GM21786 (cell line): ENCODE results near the gene EVI2B.
"Not testable (repeated sequence)": the region's sequence is repeated elsewhere in the genome, so short reads cannot be mapped to it uniquely, and the experiment has no call there.

Experiments
- ATAC-seq: cut with Tn5 transposase; IDR thresholded peaks from one replicate; pipeline ENCODE4 v1.9.1; 2021; ENCODE audit not compliant: unreplicated experiment

EVI2B gene, protein sequence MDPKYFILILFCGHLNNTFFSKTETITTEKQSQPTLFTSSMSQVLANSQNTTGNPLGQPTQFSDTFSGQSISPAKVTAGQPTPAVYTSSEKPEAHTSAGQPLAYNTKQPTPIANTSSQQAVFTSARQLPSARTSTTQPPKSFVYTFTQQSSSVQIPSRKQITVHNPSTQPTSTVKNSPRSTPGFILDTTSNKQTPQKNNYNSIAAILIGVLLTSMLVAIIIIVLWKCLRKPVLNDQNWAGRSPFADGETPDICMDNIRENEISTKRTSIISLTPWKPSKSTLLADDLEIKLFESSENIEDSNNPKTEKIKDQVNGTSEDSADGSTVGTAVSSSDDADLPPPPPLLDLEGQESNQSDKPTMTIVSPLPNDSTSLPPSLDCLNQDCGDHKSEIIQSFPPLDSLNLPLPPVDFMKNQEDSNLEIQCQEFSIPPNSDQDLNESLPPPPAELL

DNA sequence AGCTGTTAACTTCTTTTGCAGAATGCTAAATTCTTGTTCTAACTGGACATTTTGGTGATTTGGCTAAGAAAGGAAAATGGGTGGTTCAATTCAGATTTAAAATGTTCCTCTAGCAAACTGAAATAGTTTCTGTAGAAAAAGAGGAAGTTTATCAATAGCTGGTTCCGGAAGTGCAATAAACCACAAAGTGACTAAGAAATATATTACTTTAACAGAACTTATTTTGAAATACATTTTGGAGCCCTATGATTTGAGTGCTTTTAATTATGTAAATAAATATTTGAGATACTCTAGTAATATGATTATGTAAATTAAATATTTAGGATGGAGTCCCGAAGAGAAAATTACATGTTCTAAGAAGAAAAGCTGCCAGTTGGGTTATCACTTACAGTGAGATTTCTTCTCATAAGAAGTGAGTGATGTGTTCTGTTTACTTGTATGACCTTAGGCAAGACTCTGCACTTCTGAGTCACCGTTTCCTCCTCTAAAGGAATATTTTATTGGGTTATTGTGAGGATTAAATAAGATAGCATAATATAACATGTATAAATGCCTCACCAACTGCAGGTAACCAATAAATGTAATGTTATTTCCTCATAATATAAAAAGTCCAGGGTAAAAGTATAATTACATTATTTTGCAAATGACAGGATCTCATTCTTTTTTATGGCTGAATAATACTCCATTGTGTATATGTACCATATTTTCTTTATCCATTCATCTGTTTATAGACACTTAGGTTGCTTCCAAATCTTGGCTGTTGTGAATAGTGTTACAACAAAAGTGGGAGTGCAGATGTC is at the start of gene EVI2B:
Gene EVI2B, minus strand, starts transcription at position 73 of the 800 bp plus-strand sequence. CDS start 8,445 bp downstream, outside the sequence.
- ATAC-seq = no peak

DNA sequence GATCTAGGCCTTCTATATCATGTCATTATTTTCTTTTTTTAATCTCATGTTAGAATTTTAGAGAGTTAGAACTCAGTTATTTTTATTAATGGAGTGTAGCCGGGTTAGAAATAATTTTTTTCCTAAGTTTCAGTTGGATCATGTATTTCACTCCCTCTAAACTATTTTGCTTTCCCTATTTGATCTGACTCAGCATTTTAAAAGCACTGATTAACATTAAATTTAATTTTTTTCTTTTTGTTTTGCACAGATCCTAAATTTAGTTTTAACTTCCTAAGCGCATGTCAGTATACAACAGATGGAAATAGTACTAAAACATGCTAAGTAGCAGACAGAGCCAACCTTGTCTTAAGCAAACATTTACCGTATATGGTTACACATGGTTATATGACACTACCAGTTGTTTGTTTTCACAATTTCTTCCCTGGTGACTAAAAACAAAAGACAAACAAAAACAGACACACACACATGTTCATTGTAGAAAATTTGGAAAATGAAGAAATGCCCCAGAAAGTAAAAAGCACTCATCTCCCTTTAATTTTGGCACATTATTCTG is 44.1 kb upstream of the EVI2B start:
- ATAC-seq = no peak

DNA sequence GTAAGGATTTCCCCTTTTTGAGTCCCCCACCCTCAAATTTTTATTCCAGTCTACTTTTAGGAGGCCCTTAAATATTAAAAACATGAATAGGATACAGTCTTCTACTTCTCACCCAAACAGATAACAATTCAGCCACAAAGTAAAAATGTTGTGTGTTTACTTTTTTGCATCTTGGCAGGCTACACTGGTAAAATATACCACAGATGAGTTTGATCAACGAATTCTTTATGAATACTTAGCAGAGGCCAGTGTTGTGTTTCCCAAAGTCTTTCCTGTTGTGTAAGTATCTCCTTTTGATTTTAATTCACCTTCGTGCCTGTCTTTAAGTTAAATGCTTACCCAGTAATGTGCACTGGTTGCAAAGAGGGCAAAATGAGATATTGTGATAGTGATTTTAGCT is 43.2 kb upstream of the EVI2B start:
- no peak for ATAC-seq

DNA sequence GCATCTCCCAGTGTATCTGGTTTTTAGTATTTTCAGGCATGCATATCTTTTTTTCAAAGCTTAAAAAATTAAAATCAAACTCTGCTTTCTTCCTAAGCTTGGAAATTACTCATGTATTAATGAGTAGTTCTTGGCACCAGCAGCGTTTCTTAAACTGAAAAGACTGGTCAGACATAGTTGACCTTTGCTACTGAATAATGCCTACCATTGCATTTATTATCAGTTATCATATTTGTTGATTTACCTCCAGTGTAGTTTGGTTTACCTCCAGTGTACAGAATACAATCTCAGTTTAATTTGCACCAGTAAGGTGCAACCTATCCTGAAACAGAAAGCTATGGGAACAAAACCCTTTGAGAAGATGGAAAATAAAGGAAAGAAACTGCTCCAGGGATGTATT is 42.1 kb upstream of the EVI2B start:
- no peak for ATAC-seq

DNA sequence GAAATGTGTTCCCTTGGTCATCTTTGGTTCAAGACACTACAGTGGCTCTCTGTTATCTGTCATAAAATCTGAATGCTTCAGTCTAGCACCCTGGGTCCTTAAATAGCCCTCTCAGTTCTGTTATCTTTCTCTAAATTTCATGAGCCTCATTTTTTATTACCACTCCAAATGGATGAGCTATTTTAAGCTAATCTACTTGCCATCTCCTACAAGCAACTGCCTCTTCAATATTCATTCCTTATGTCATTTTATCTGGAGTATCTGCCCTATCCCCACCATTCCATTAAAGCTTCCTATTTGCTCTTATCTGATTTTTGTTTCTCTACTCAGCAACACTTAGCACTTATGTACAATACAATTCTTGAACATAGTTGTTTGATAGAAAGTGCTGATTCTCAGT is 35.6 kb upstream of the EVI2B start:
- no peak for ATAC-seq

DNA sequence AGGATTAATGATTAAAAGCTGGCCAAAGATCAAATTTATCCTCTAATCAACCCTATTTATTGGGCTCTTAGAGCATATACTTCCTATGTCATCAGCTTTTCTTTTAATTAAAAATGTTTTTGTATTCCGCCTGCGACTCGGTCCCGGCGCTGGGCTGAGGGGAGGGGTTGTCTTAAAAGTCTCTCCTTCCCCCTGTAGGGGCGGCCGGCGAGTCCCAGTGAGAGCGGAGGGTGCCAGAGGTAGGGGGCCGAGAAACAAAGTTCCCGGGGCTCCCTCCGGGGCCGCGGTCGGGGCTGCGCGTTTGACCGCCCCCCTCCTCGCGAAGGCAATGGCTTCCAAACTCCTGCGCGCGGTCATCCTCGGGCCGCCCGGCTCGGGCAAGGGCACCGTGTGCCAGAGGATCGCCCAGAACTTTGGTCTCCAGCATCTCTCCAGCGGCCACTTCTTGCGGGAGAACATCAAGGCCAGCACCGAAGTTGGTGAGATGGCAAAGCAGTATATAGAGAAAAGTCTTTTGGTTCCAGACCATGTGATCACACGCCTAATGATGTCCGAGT is 31.4 kb upstream of the EVI2B start:
- not testable (repeated sequence) for ATAC-seq

DNA sequence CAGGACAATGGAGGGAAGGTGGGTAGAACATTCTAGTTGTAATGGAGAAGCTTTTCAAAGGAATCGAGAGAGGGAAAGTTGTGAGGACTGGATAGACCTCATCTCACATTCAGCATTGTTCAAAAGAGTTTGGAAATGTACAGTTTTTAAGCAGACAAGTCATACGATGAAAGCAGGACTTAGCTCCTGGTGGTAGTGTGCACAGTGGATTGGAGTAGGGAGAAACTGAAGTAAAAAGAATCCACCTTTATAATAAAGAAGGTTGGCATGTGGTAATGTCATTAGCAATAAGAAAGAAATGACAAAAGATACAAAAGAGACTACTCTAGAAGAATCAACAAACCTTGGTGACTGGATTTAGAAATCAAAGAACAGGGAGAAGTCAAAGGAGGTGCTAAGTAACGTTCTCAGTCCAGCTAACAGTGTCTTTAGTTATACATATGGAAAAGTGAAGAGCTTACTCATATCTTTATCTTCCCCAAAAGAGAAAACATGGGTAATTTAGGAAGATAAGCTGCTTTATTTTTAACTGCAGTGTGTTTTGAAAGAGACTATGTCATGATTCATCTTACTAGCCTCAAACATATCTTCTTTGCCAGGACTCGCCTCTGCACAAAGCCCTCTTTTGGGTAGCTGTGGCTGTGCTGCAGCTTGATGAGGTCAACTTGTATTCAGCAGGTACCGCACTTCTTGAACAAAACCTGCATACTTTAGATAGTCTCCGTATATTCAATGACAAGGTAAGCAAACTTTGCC is 26.2 kb upstream of the EVI2B start:
- no peak for ATAC-seq

DNA sequence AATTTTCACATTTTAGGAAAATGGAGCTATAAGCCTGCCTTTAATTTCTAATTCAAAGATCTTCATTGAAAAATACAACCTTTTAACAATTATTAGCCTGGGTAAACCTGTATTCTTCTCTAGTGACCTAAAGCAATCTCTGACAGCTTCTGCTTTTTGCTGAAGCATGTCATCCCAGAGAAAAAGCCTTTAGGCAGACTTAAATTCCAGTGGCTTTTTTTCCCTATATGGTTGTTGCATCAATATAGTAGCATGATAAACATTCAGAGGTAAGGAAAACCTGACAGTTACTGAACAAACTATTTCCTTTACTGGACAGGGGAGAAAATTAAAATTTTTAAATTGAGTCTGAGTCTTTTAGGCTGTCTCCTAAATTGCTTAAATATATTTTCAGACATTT is 15.4 kb upstream of the EVI2B start:
- no peak for ATAC-seq

DNA sequence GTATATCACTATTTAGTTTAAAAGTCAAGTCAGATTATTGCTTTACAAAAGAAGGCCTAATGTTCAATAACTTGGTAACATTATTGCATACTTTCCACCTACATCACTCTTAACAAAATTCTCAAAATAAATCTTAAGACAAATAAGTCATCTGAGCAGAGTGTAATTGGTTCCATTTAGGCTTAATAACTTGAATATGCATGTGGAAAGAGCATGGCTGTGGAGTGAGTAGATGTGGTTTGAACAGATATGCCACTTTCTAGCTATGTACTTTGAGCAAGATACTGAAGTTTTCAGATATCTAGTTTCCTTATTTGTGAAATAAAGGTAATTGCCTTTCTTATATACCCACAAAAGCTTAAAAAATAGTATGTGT is 14.3 kb upstream of the EVI2B start:
- no peak for ATAC-seq

DNA sequence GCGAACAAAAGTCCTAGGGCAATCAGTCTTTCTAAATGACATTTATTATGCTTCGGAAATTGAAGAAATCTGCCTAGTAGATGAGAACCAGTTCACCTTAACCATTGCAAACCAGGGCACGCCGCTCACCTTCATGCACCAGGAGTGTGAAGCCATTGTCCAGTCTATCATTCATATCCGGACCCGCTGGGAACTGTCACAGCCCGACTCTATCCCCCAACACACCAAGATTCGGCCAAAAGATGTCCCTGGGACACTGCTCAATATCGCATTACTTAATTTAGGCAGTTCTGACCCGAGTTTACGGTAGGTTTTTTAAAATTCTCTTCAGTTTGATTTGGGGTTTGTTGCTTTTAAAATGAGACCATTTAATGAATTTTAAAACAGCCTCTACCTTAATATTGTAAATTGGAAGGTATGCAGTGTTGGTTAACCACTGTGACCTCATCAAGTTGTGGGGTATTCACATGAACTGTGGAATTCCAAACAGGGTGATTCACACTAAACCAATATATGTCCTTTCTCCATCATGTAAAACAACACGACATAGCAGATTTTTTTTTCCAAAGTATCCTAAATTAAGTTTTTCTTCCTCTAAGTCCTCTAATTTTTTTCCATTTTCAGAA is 13.8 kb upstream of the EVI2B start:
- ATAC-seq = no peak

DNA sequence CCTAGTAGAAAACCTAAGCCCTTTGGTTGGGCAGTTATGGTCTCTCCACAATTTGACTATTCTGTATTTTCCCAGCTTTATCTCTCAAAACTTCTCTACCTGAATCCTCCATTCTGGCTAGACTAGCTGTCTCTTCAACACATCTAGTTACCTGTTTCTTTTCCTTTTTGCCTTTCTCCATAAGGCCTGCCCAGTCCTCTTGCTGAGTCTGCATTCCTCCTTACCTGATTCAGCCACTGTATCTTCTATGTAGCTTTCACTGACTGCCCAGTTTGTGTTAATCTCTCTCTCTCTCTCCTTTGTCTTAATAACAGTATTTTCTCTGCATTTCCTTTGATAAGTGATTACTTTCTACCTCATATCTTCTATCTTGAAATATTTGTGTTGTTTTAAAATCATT is 9.7 kb upstream of the EVI2B start:
- no peak for ATAC-seq

DNA sequence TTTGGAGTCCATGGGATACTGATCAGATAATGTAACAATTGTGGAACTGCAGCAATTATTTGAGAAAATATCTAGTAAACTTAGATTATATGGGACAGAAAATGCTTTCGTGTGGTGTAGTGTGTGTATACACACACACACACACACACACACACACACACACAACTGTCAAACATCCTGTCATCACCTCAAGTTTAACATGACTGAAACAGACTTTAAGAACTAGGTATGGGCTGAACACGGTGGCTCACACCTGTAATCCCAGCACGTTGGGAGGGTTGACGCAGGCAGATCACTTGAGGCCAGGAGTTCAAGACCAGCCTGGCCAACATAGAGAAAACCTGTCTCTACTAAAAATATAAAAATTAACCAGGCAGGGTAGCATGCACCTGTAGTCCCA is 8.1 kb upstream of the EVI2B start:
- no peak for ATAC-seq

DNA sequence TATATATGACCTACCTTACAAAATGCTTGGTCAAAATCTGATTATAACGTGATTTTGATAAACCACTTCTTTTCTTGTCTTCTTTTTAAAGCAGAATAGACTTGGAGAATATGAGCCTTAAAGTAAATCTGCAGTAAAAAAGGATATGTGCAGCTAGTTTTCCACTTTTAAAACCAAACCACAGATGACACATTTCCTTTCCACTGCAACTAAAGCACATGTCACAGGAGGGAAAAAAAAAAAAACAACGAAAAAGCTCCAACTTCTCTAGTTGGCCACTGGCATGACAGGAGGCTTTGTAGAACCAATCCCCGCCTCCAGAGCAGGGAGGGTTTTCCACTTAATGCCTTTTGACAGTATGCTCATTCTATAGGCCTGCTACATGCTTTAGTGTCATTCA is 7.6 kb upstream of the EVI2B start, which contains the start of gene EVI2A:
Gene EVI2A, minus strand, starts transcription at position 142 of the 400 bp plus-strand sequence. CDS start 2,609 bp downstream, outside the sequence.
- peak; percentile 38 for ATAC-seq

DNA sequence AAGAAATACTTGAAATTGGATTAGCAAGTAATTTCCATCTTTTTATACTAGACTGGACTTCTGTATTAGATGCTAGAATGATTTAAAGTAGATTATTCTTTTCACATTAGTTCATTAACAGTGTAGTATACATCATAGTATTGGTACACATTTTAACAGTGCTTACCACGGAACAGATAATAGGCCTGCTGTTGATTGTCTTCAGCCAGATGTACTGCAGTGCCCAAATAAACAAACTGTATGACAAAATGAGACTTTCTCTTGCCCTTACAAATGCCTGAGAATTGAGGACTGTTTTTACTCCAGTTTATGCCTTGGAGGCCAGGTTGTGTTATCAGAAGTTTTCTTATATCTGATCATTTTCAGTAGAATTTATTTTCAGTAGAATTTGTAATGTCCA is 6.9 kb upstream of the EVI2B start:
- no peak for ATAC-seq

DNA sequence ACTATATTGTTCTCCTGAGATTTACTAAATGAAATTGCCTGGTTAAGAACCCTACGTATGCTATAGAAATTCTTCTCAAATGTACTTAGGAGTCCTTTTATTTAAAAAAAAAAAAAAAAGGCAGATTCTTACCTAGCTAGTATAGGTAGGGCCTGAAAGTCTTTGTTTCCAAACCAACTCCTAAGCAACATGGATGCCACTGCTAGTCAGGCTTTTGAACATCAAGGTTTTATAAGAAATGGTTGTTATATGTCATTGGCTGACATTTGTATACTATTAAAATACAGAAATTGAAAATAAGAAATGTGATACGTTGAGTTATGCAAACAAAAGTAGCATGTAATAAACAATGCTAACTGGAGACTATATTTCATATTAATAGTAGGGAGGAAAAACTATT is 6.4 kb upstream of the EVI2B start:
- no peak for ATAC-seq

DNA sequence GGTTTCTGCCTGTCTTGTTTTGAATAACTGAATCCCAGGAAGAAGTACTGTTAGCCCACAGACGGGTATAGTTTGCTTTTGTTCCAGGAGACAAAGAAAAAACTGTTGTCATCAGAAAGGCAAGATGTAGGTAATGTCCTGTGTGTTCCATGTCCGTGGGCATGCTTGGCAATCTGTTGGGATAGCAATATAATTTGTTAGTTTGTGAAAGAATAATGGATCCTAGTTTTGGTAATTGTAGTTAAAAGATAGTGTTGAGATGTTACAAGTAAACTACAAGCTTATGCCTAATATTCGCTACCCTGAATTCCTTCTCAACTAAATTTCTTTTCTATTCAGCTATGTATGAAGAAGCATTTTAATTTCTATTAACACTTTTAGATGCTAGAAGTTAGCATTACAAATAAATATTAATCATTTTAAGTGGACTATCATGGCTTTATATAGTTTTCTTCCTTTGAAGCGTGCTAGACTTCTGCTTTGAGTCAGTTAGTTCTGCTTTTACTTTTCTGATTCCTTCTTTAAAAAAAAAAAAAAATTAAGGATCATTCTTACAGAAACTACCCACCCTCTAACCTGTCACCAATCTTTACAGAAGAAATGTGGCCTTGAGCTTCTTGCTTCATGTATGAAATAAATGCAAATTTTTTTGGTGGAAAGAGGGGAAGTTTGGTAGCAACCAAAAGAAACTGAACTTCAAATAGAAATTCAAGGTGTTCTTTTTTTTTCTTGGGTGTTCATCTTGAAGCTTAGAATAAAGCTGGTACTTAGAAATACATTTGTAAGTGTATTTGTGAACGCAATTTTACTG is 5.2 kb upstream of the EVI2B start:
- no peak for ATAC-seq

DNA sequence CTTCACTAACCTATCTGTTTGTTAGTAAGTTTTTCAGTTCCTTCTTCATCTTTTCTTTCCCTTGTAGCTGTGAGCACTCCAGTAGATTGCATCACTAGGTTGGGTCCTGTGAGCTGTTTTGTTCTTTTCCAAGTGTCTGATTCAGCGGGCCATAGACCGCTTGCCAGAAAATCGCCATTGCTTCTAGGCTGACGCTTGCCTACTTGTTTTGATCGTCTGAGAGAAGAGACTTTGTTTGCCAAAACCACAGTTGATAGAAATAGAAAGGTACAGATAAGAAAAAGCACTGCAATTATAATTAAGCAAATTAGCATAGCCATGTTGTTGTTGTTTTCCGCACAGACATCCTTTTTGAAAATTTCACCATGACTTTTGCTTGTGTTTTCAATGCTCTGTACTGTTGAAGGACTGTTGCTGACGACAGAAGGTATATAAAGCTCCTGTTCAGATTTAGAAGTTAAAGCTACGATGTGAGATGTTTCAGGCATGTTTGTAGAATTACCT is 4.5 kb upstream of the EVI2B start:
- ATAC-seq = peak; percentile 35

DNA sequence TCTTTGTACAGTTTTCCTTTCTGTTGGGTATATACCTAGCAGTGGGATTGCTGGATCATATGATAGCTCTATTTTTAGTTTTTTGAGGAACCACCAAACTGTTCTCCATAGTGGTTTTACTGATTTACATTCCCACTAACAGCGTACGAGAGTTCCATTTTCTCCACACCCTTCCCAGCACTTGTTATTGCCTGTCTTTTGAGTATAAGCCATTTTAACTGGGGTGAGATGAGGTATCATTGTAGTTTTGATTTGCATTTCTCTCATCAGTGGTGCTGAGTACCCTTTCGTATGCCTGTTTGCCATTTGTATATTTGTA is 887 bp upstream of the EVI2B start:
- ATAC-seq = no peak

DNA sequence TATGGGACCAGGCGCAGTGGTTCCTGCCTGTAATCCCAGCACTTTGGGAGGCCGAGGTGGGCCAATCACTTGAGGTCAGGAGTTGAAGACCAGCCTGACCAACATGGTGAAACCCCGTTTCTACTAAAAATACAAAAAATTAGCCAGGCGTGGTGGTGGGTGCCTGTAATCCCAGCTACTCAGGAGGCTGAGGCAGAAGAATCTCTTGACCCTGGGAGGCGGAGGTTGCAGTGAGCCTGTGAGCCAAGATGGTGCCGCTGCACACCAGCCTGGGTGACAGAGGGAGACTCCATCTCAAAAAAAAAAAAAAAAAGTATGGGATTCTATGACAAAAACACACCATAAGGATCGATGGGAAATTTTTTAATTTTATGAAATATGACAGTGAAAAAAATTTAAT is 1.6 kb downstream of the EVI2B start:
- not testable (repeated sequence) for ATAC-seq
